Stimulated activated CD8-positive, alpha-beta memory T cell treated with anti-CD3 and anti-CD28 coated beads, Interleukin-15, amount 100 ng/mL, for 48 hours (primary cell): ENCODE measurements around the gene ARMC9.
"Not testable (repeated sequence)": the region's sequence is repeated elsewhere in the genome, so short reads cannot be mapped to it uniquely, and the experiment has no call there.

ENCODE experiments used
- DNase-seq, 2 donors: peaks; one replicate each; pipeline ENCODE4 v3.0.0-alpha.2; 2020; ENCODE audit warnings: low read depth in 2 of 2

Gene ARMC9

DNA sequence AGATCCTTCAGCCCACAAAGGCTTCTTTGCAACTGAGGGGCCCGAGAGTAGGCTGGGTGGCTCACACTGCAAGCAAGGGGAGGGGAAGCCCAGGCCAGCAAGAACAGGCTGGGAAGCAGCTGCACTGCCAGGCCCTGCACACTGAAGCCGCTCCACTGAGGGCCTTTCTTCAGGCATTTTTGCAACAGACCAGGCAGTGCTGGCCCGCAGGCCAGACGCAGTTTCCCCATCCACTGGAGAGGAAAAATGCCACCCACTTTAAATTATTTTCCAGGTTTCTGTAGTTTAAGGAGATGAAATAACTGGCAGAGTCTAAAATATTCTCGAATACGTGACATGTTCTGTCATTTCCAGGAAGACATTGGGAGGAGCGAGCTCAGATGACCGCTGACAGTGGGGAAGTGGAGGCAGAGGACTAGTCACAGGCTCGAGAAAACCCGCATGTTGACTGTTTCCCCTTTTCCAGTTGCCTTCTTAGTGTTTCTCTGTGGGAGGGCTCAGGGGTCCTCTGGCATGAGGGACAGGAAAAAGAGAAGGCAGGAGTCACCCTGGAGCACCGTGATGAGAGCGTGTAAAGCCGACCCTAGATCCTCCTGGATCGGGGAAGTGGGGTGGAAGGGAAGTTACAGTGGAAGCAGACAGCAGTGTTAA lies 143.8 kb downstream of the ARMC9 start:
- no peak for DNase-seq

DNA sequence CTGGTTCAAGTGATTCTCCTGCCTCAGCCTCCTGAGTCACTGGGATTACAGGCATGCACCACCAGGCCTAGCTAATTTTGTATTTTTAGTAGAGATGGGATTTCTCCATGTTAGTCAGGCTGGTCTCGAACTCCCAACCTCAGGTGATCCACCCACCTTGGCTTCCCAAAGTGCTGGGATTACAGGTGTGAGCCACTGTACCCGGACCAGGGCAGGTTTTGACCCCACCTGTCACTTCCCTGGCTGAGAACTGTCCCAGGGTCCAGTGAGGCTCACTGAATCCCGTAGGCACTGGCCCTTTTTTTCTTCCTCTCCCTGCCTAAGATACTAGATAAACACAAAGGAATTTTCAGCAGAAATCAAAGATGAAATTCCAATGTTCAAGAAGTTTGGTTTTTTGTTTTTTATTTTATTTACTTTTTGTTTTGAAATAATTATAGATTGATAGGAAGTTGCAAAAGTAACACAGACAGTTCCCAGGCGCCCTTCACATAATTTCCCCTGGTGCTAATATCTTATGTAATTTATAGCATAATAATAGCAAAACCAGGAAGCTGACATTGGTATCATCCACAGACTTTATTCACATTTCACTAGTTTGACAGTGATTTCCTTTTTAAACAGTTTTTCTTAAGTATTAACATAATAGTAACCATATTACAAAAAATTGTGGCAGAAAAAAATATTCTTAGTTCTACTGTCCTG lies 144.7 kb downstream of the ARMC9 start:
- no peak for DNase-seq

- DNase-seq, result no peak
Measured at GRCh38 chr2:231343988-231344387, 145.6 kb downstream of the ARMC9 start.

DNA sequence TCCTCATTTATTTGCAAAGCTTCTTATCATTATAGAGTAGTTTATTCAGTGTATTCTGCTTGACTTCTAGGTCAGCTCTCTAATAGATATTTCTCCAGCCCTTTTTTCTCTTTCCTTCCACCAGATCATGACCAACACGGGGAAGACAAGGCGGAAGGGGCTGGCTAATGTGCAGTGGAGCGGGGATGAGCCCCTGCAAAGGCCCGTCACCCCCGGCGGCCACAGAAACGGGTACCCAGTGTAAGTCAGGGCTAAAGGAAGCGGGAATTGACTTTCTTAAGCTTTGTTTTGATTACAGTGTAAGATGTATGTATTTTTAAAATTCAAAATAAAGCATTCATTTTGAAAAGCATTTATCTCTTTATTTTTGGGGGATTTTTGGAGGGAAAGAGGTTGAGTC lies 146.4 kb downstream of the ARMC9 start:
- DNase-seq, result no peak

GRCh38 chr2:231347081-231347480 lies 148.7 kb downstream of the ARMC9 start:
- no peak for DNase-seq

- no peak for DNase-seq
Measured at GRCh38 chr2:231347638-231348037, 149.2 kb downstream of the ARMC9 start.

- DNase-seq, result no peak
Measured at GRCh38 chr2:231348173-231348572, 149.7 kb downstream of the ARMC9 start.

DNA sequence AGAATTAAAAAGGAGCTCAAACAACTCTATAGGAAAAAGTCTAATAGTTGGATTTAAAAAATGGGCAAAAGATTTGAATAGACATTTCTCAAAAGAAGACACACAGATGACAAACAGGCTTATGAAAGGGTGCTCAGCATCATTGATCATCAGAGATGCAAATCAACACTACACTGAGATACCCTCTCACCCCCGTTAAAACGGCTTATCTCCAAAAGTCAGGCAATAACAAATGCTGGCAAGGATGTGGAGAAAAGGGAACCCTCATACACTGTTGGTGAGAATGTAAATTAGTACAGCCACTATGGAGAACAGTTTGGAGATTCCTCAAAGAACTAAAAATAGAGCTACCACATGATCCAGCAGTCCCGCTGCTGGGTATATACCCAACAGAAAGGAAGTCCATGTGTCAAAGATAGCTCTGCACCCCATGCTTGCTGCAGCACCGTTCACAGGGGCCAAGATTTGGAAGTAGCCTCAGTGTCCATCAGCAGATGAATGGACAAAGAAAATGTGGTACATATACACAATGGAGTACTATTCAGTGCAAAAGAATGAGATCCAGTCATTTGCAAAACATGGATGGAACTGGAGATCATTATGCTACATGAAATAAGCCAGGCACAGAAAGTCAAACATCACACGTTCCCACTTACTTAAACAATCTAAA lies 150.4 kb downstream of the ARMC9 start:
- DNase-seq, result no peak

GRCh38 chr2:231349374-231349735 lies 150.9 kb downstream of the ARMC9 start:
- DNase-seq, result not testable (repeated sequence)

DNA sequence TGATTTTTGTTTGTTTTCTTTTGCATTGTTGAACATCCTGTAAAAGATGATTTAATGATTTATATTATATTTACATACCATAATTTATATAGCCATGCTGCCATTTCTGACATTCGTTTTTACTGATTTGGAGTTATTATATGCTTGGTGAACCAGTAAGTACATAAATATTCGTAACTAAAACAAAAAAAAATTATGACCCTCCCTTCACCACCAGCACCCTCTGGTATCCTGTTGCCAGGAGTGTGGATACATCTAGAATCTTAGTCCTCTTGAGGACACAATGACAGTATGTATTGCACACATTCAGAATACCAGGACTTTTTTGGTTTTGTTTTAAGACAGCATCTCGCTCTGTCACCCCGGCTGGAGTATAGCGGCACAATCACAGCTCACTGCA lies 153.2 kb downstream of the ARMC9 start:
- no peak for DNase-seq

GRCh38 chr2:231353469-231353868 lies 155.0 kb downstream of the ARMC9 start:
- no peak for DNase-seq

- DNase-seq, result no peak
Measured at GRCh38 chr2:231355508-231356465, 157.4 kb downstream of the ARMC9 start.

DNA sequence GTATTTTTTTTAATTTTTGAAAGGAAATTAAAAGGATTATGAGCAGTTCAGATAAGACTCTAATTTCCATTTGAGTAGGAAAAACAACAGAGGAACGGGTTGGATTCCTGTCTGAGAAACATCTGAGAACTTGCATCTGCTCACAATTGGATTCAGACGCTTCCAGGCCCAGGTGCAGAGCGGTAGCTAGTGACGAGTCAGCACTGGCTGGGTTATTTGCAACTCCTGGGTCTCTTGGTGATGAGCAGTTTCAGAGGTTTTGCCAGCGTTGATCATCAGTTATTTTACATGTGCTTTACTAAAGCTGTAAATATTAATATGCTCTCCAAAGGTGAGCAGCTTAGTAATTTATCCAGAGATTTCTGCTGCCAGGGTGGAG lies 158.0 kb downstream of the ARMC9 start:
- DNase-seq, result no peak

GRCh38 chr2:231357048-231357447 lies 158.6 kb downstream of the ARMC9 start:
- DNase-seq, result no peak

DNA sequence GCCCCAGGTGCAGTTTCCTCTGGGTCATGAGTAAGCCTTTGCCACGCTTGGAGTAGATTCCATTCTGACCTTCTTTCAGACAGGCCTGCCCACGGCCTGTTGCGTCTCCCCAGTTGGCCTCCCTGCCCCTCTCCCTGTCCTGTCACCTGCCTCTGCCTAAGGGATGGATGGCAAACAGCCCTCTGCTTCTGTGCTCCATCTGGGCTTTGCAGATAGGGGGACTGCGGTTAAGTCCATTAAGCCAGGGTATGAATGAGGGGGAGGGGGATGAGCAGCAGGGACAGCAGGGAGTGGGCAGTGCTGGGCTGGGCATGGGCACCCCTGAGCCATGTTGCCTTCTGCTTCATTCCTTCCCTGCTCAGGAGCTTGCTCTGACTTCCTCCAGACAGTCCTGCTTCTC lies 159.5 kb downstream of the ARMC9 start:
- DNase-seq, result no peak

- no peak for DNase-seq
Measured at GRCh38 chr2:231359441-231359840, 161.0 kb downstream of the ARMC9 start.

- no peak for DNase-seq
Measured at GRCh38 chr2:231359948-231360347, 161.5 kb downstream of the ARMC9 start.

GRCh38 chr2:231360401-231360800 lies 162.0 kb downstream of the ARMC9 start:
- DNase-seq, result no peak

DNA sequence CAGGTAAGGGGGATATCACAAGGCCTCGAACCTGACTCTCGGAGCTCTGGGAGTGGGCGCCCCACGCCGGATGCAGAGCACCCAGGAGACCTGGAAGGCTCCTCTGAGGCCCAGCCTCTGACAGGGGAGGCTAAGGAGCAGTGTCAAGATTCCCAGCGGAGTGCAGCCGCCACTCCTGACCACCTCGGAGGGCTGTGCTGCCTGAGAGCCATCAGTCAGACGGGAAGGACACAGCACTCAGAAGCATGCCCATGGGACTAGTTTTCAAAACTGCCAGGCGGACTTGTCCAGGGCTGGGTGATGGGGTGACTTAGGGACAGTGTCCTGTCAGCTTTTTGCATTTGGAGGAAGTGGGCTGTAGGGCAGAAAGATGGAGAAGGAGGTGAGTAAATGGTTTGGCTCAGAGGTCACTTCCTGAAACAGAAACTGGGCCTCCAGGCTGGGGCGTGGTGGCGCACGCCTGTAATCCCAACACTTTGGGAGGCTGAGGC lies 162.5 kb downstream of the ARMC9 start:
- DNase-seq, result no peak

DNA sequence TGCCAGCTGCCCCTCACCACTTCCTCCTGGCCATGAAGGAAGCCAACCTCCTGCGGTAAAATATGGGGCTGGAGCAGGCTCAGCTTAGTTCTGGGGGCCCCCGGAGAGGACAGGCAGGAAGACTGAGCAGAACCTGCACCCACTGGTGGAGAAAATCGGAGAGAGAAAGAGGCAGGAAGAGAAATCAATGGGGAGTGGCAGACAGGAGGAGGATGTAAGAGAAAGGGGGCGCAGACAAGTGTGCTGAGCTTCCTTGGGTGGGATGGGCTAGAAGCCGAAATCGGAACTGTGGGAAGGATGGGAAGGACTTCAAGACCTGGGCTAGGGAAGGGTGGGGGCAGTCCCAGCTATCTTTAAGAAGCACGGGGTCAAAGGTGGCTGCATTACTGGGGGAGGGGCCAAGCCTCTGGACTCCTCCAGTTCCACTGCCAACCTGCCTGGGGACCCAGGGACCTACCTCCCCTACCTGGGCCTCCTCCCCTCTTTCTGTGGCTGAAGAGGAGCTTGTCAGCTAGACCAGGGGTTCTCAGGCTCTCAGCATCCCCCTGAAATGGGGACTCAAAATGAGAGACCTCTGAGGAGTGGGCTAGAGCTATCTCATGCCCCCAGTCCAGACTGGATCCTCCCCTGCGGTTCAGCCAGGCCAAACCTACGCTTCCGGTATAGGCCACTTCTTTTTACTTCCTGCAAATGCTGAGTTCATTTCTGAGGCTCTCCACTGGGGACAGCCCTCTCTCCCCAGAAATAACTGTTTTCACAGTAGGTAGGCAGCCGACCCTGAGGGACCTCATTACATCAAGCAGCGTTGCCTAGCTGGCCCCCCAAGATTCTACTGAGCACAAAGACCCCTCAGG lies 163.5 kb downstream of the ARMC9 start:
- no peak for DNase-seq
